NCI-H146 (cell line): ENCODE measurements around the gene CAPN10.

ENCODE experiments used
- DNase-seq: peaks from one replicate; lab custom pipeline; 2025; lab: John Stamatoyannopoulos, UW

CAPN10 gene

GRCh38 chr2:240574386-240575100 is 12.0 kb upstream of the CAPN10 start:
- no peak for DNase-seq

GRCh38 chr2:240575101-240575965 is 11.2 kb upstream of the CAPN10 start:
- DNase-seq, result no peak

GRCh38 chr2:240576036-240576435 is 10.5 kb upstream of the CAPN10 start:
- no peak for DNase-seq

GRCh38 chr2:240576436-240577205 is 9.9 kb upstream of the CAPN10 start:
- DNase-seq, result no peak

GRCh38 chr2:240577281-240578109 is 9.0 kb upstream of the CAPN10 start:
- DNase-seq, result no peak

- no peak for DNase-seq
Observed at GRCh38 chr2:240578110-240578450, 8.5 kb upstream of the CAPN10 start.

GRCh38 chr2:240578488-240578887 is 8.0 kb upstream of the CAPN10 start:
- no peak for DNase-seq

- no peak for DNase-seq
Observed at GRCh38 chr2:240579071-240579762, 7.3 kb upstream of the CAPN10 start.

- DNase-seq, result no peak
Observed at GRCh38 chr2:240579771-240580614, 6.5 kb upstream of the CAPN10 start.

GRCh38 chr2:240581811-240582210 is 4.7 kb upstream of the CAPN10 start:
- no peak for DNase-seq

GRCh38 chr2:240582781-240583180 is 3.8 kb upstream of the CAPN10 start:
- DNase-seq, result no peak

GRCh38 chr2:240583774-240584173 is 2.8 kb upstream of the CAPN10 start:
- DNase-seq, result no peak

- DNase-seq, result no peak
Observed at GRCh38 chr2:240584486-240585031, 2.0 kb upstream of the CAPN10 start.

GRCh38 chr2:240585101-240585500 is 1.4 kb upstream of the CAPN10 start:
- no peak for DNase-seq

GRCh38 chr2:240585681-240586197 is 795 bp upstream of the CAPN10 start:
- DNase-seq, result no peak

GRCh38 chr2:240586919-240587800 is 626 bp downstream of the CAPN10 start:
- DNase-seq, result peak; percentile 68

- DNase-seq, result no peak
Observed at GRCh38 chr2:240588006-240588655, 1.6 kb downstream of the CAPN10 start.

GRCh38 chr2:240588669-240589068 is 2.1 kb downstream of the CAPN10 start:
- DNase-seq, result no peak
